Hepatocyte (in vitro differentiated cells): ENCODE results near the gene CRY2. TPM values are rescaled to one million over a fixed set of nuclear protein-coding genes. Genes with fewer than 3 reads are reported as not detected.

Experiments used
- DNase-seq: peaks from one replicate; pipeline ENCODE4 v3.0.0-alpha.2; 2016; ENCODE audit warnings: low spot score
- H2AFZ ChIP-seq: fragments of 200-600 bp; sonication (generic); 2 replicates; pipeline ENCODE4 v1.6.0; 2016; ENCODE audit warnings: antibody characterized with exemption, mild to moderate bottlenecking
- H3K27ac ChIP-seq: fragments of 200-600 bp; sonication (generic); 2 replicates; pipeline ENCODE4 v1.5.1; 2016; ENCODE audit warnings: mild to moderate bottlenecking
- H3K27me3 ChIP-seq: fragments of 200-600 bp; sonication (generic); 2 replicates; pipeline ENCODE4 v1.6.1; 2016
- H3K36me3 ChIP-seq: fragments of 200-600 bp; sonication (generic); replicated peaks from 2 replicates; pipeline ENCODE4 v1.5.1; 2016; ENCODE audit warnings: low read depth; ENCODE audit not compliant: insufficient read depth
- H3K4me1 ChIP-seq: fragments of 200-600 bp; sonication (generic); 2 replicates; pipeline ENCODE4 v1.5.1; 2016; ENCODE audit warnings: mild to moderate bottlenecking, moderate library complexity; ENCODE audit not compliant: insufficient read depth
- H3K4me2 ChIP-seq: fragments of 200-600 bp; sonication (generic); 2 replicates; pipeline ENCODE4 v1.6.0; 2016
- H3K4me3 ChIP-seq: fragments of 200-600 bp; sonication (generic); 2 replicates; pipeline ENCODE4 v1.5.1; 2016; ENCODE audit warnings: mild to moderate bottlenecking
- H3K79me2 ChIP-seq: fragments of 200-600 bp; sonication (generic); 2 replicates; pipeline ENCODE4 v1.6.0; 2017; ENCODE audit warnings: mild to moderate bottlenecking
- H3K9me2 ChIP-seq: fragments of 200-600 bp; sonication (generic); replicated peaks from 2 replicates; pipeline ENCODE4 v1.6.0; 2017; ENCODE audit warnings: mild to moderate bottlenecking; ENCODE audit not compliant: insufficient read depth
- H3K9me3 ChIP-seq: fragments of 200-600 bp; sonication (generic); 2 replicates; pipeline ENCODE4 v1.5.1; 2016; ENCODE audit warnings: low read depth, mild to moderate bottlenecking
- H4K20me1 ChIP-seq: fragments of 200-600 bp; sonication (generic); 2 replicates; pipeline ENCODE4 v1.6.0; 2016; ENCODE audit warnings: mild to moderate bottlenecking; ENCODE audit not compliant: insufficient read depth, poor library complexity, severe bottlenecking
- EZH2 ChIP-seq: fragments of 200-600 bp; sonication (generic); IDR thresholded peaks from 2 replicates; pipeline ENCODE4 v1.6.1; 2016; ENCODE audit warnings: antibody characterized with exemption, mild to moderate bottlenecking, borderline replicate concordance
- EZH2phosphoT487 ChIP-seq: fragments of 200-600 bp; sonication (generic); IDR thresholded peaks from one replicate; pipeline ENCODE4 v1.6.1; 2018; ENCODE audit warnings: antibody characterized with exemption, mild to moderate bottlenecking, low read depth, moderate library complexity; ENCODE audit not compliant: unreplicated experiment, severe bottlenecking
- WGBS: methylation state at CpG from one replicate; pipeline ENCODE4 v1.1.6; 2016; ENCODE audit warnings: low lambda C conversion rate; ENCODE audit errors: missing lambda C conversion rate; 5-methylcytosine and 5-hydroxymethylcytosine counted together
- polyA plus RNA-seq: library from polyadenylated mRNA; unstranded; fragments of >200 nt; fragmentation: Nextera tagmentation; extraction: Ambion mirVana; gene quantifications from 2 replicates; pipeline ENCODE4 v1.2.1, GENCODE V29; 2016
- total RNA-seq: library from RNA; depleted of rRNA; stranded (reverse); fragments of >200 nt; gene quantifications from 2 replicates; pipeline ENCODE4 v1.2.3, GENCODE V29; 2014
- TF ChIP-seq, protein P1 (sequence below): fragments of 200-600 bp; sonication (generic); IDR thresholded peaks from 2 replicates; pipeline ENCODE4 v1.5.1; 2016; ENCODE audit warnings: antibody characterized with exemption, mild to moderate bottlenecking; ENCODE audit not compliant: poor library complexity

Gene CRY2
- total and polyA plus RNA-seq, 2 experiments from 2014 or later = 23.8 to 27.6 TPM

DNA sequence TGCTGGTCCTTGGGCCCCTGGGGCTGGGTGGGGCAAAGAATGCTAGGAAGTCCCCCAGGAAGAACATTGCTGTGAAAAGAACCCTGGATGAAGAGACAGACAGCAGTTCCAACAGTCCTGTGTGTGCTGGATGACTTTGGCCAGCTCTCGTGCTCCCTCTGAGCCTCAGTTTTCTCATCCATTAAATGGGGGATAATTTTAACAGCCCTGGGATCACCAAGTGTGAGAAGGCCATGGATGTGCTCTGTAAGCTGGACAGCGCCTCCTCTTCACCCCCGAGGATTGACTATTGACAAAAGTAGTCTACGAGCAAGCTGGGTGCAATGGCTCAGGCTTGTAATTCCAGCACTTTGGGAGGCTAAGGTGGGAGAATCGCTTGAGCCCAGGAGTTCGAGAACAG lies 77.7 kb downstream of the CRY2 start:
- Histone ChIP-seq H3K4me2 (no peak overlapping the region), H2AFZ (no peak overlapping the region), H3K4me1 (peaks cover 12% of the 10 kb centered on the region), H3K36me3 (no peaks in the 10 kb centered on the region), H3K9me3 (no peaks in the 10 kb centered on the region), H3K79me2 (no peaks in the 10 kb centered on the region), H3K9me2 (no peaks in the 10 kb centered on the region), H3K27ac (no peak overlapping the region), H4K20me1 (no peaks in the 10 kb centered on the region), H3K27me3 (peaks cover 8% of the 10 kb centered on the region), H3K4me3 (no peak overlapping the region)
- TF ChIP-seq, protein P1, sequence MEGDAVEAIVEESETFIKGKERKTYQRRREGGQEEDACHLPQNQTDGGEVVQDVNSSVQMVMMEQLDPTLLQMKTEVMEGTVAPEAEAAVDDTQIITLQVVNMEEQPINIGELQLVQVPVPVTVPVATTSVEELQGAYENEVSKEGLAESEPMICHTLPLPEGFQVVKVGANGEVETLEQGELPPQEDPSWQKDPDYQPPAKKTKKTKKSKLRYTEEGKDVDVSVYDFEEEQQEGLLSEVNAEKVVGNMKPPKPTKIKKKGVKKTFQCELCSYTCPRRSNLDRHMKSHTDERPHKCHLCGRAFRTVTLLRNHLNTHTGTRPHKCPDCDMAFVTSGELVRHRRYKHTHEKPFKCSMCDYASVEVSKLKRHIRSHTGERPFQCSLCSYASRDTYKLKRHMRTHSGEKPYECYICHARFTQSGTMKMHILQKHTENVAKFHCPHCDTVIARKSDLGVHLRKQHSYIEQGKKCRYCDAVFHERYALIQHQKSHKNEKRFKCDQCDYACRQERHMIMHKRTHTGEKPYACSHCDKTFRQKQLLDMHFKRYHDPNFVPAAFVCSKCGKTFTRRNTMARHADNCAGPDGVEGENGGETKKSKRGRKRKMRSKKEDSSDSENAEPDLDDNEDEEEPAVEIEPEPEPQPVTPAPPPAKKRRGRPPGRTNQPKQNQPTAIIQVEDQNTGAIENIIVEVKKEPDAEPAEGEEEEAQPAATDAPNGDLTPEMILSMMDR = no peak
- TF ChIP-seq EZH2phosphoT487 = no peak
- TF ChIP-seq EZH2 = no peak
- no peak for DNase-seq
- 91% methylated on average over 6 of the region's 6 CpGs for WGBS

- WGBS = 90% methylated on average over 3 of the region's 3 CpGs
- Histone ChIP-seq H3K27ac (no peak overlapping the region), H3K4me2 (no peak overlapping the region), H3K4me3 (no peak overlapping the region), H4K20me1 (no peaks in the 10 kb centered on the region), H3K4me1 (peaks cover 12% of the 10 kb centered on the region), H3K79me2 (no peaks in the 10 kb centered on the region), H3K27me3 (peaks cover 8% of the 10 kb centered on the region), H3K9me2 (no peaks in the 10 kb centered on the region), H3K9me3 (no peaks in the 10 kb centered on the region), H2AFZ (no peak overlapping the region), H3K36me3 (no peaks in the 10 kb centered on the region)
- TF ChIP-seq, protein P1 = no peak
- no peak for TF ChIP-seq EZH2phosphoT487
- TF ChIP-seq EZH2 = no peak
- no peak for DNase-seq
Observed at GRCh38 chr11:45925550-45925949, 78.3 kb downstream of the CRY2 start.

- Histone ChIP-seq H2AFZ (no peak overlapping the region), H3K4me3 (no peak overlapping the region), H3K9me3 (no peaks in the 10 kb centered on the region), H3K36me3 (no peaks in the 10 kb centered on the region), H3K9me2 (no peaks in the 10 kb centered on the region), H3K4me1 (peaks cover 12% of the 10 kb centered on the region), H3K4me2 (no peak overlapping the region), H3K27ac (no peak overlapping the region), H3K79me2 (no peaks in the 10 kb centered on the region), H4K20me1 (no peaks in the 10 kb centered on the region), H3K27me3 (peaks cover 8% of the 10 kb centered on the region)
- TF ChIP-seq EZH2phosphoT487 (no peak), EZH2 (no peak)
- TF ChIP-seq, protein P1 = no peak
- WGBS = 69% methylated on average over 12 of the region's 12 CpGs
- DNase-seq = no peak
Observed at GRCh38 chr11:45926001-45926401, 78.7 kb downstream of the CRY2 start.
